HG03097 (cell line): ENCODE measurements around the gene TMBIM4.
"Not testable (repeated sequence)": the region's sequence is repeated elsewhere in the genome, so short reads cannot be mapped to it uniquely, and the experiment has no call there.

Experiments
- ATAC-seq: cut with Tn5 transposase; IDR thresholded peaks from one replicate; pipeline ENCODE4 v1.9.1; 2021; ENCODE audit not compliant: unreplicated experiment, low FRiP score

Gene TMBIM4

GRCh38 chr12:66169221-66170170 lies at the start of gene TMBIM4:
Gene TMBIM4 (minus strand): TSS chr12:66169996. CDS start chr12:66169951, 45 bp downstream.
- peak; percentile 93 for ATAC-seq

GRCh38 chr12:66217342-66217917 lies 47.6 kb upstream of the TMBIM4 start:
- no peak for ATAC-seq

- ATAC-seq, result not testable (repeated sequence)
These were observed 43.2 kb upstream of the TMBIM4 start for GRCh38 chr12:66213011-66213410.

- not testable (repeated sequence) for ATAC-seq
These were observed 41.8 kb upstream of the TMBIM4 start for GRCh38 chr12:66211573-66211972.

GRCh38 chr12:66210840-66211239 lies 41.0 kb upstream of the TMBIM4 start:
- no peak for ATAC-seq

GRCh38 chr12:66206141-66206540 lies 36.3 kb upstream of the TMBIM4 start:
- no peak for ATAC-seq

GRCh38 chr12:66203820-66204219 lies 34.0 kb upstream of the TMBIM4 start:
- ATAC-seq, result no peak

- no peak for ATAC-seq
These were observed 30.2 kb upstream of the TMBIM4 start for GRCh38 chr12:66199831-66200509.

GRCh38 chr12:66199141-66199540 lies 29.3 kb upstream of the TMBIM4 start:
- ATAC-seq, result no peak

GRCh38 chr12:66197495-66197921 lies 27.7 kb upstream of the TMBIM4 start:
- no peak for ATAC-seq

- peak; percentile 66 for ATAC-seq
These were observed 27.0 kb upstream of the TMBIM4 start for GRCh38 chr12:66196806-66197205.

GRCh38 chr12:66195242-66195641 lies 25.4 kb upstream of the TMBIM4 start:
- no peak for ATAC-seq

GRCh38 chr12:66194122-66194521 lies 24.3 kb upstream of the TMBIM4 start:
- ATAC-seq, result no peak

- ATAC-seq, result no peak
These were observed 21.8 kb upstream of the TMBIM4 start for GRCh38 chr12:66191547-66192126.

GRCh38 chr12:66190519-66191370 lies 20.9 kb upstream of the TMBIM4 start:
- no peak for ATAC-seq

- no peak for ATAC-seq
These were observed 20.1 kb upstream of the TMBIM4 start for GRCh38 chr12:66189889-66190288.

GRCh38 chr12:66189486-66189843 lies 19.7 kb upstream of the TMBIM4 start:
- no peak for ATAC-seq

- ATAC-seq, result peak; percentile 64
These were observed 19.0 kb upstream of the TMBIM4 start, which contains the start of gene IRAK3 for GRCh38 chr12:66188584-66189485. Gene IRAK3 (plus strand): TSS chr12:66189214. CDS start chr12:66189300, 86 bp downstream.

GRCh38 chr12:66187821-66188220 lies 18.0 kb upstream of the TMBIM4 start:
- no peak for ATAC-seq
